Heart left ventricle (tissue), 13 donors: ENCODE data around the gene MYO7A.

Experiments
- POLR2A ChIP-seq, 2 donors: fragments of 450-650 bp; IDR thresholded peaks; one replicate each; pipeline ENCODE4 v1.6.1; 2017; ENCODE audit warnings: antibody characterized with exemption in 2 of 2, mild to moderate bottlenecking in 2 of 2, moderate library complexity in 2 of 2
- TF ChIP-seq, protein P1 (sequence below), 12 donors: fragments of 200-600 bp; sonication (generic) in 4 of 12; IDR thresholded peaks; one replicate each; pipeline versions ENCODE4 v1.5.0 to v1.8.0; 2018 to 2022; ENCODE audit warnings: antibody characterized with exemption in 12 of 12, mild to moderate bottlenecking in 5 of 12
- donor health status: ischemic (EF 13 %, LVEDD 7.1; RV severe dilation, severe dysfunction).
- donor health status: DM: no; HTN: yes; CAD: no.
- donor health status: DM: no; HTN: no; CAD: no.
- donor health status: ischemic (EF 25% LVEDD 6.9; RV normal size, moderate dysfunction).
- donor health status: ischemic (EF 25% LVEDD 5.7; RV mildly dilated, moderate dysfunction).
- donor health status: ischemic (EF 35%, LVEDD 5.7; RV mildly dilated, moderate dysfunction).
- donor health status: nonischemic (EF 11% LVEDD 7.7; RV severe dilation, severe dysfunction).
- donor health status: DM: yes; HTN: yes; CAD: no.
- donor health status: PGD.
- donor health status: ischemic (EF 29% LVEDD 5.4; RV normal size, mild dysfunction).
- donor health status: nonischemic (EF 23%, LVEDD 6.1; RV moderate dilation, normal function).

DNA sequence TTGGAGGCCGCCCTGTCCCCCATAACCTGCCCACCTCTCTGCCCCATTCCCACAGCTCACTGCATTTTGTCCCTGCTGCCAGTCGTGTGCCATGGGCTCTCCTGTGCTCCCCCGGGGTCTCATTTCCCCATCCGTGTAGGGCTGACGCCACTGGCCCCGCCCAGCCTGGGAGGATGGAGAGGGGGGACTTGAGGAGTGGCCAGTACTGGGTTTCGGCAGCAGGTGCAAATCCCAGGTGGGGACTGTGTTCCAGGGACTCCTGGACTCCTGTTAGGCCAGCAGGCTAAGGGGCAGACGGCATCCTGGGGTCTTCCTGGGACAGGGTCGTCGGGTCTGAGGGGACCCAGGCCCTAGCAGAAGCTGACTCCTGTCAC lies 1.2 kb upstream of the MYO7A start:
- TF ChIP-seq, protein P1, sequence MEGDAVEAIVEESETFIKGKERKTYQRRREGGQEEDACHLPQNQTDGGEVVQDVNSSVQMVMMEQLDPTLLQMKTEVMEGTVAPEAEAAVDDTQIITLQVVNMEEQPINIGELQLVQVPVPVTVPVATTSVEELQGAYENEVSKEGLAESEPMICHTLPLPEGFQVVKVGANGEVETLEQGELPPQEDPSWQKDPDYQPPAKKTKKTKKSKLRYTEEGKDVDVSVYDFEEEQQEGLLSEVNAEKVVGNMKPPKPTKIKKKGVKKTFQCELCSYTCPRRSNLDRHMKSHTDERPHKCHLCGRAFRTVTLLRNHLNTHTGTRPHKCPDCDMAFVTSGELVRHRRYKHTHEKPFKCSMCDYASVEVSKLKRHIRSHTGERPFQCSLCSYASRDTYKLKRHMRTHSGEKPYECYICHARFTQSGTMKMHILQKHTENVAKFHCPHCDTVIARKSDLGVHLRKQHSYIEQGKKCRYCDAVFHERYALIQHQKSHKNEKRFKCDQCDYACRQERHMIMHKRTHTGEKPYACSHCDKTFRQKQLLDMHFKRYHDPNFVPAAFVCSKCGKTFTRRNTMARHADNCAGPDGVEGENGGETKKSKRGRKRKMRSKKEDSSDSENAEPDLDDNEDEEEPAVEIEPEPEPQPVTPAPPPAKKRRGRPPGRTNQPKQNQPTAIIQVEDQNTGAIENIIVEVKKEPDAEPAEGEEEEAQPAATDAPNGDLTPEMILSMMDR (IDR thresholded peaks at IDR 0.05) = no peak
- no peak for TF ChIP-seq POLR2A (IDR thresholded peaks at IDR 0.05)
